GM12801 (cell line): Measurements from ENCODE around the gene GRM8.

Source experiments
- CTCF ChIP-seq: IDR thresholded peaks from one replicate; pipeline ENCODE4 v1.5.1; 2011; ENCODE audit warnings: control low read depth; ENCODE audit not compliant: insufficient read length; ENCODE audit errors: extremely low read depth

Gene GRM8

GRCh38 chr7:127251036-127251464 is 1.7 kb downstream of the GRM8 start:
- TF ChIP-seq CTCF = no peak

GRCh38 chr7:127250312-127251035 is 2.3 kb downstream of the GRM8 start:
- TF ChIP-seq CTCF = no peak

GRCh38 chr7:127245607-127246006 is 7.1 kb downstream of the GRM8 start:
- no peak for TF ChIP-seq CTCF

- TF ChIP-seq CTCF = no peak
Measured at GRCh38 chr7:127245002-127245401, 7.7 kb downstream of the GRM8 start.

GRCh38 chr7:127239814-127240213 is 12.9 kb downstream of the GRM8 start:
- TF ChIP-seq CTCF = no peak

GRCh38 chr7:127233630-127234029 is 19.1 kb downstream of the GRM8 start:
- TF ChIP-seq CTCF = no peak

GRCh38 chr7:127231415-127231814 is 21.3 kb downstream of the GRM8 start:
- TF ChIP-seq CTCF = no peak
